Measurements from ENCODE around the gene TGFA. TPM values are rescaled to one million over a fixed set of nuclear protein-coding genes. Genes with fewer than 3 reads are reported as not detected.

TGFA gene
- total and polyA plus RNA-seq, 10 of the 15 experiments (the other 5 are each of a cell fraction or from before 2014, with no cell fraction given): 0.03 to 0.23 TPM; not detected in 8

- no peak for DNase-seq (ENCODE audit: low read depth, low spot score)
- 26% methylated on average over 5 of the region's 5 CpGs for WGBS (ENCODE audit: insufficient coverage, insufficient replicate concordance, low lambda C conversion rate, missing lambda C conversion rate)
- intact Hi-C loops (cut with micrococcal nuclease; ENCODE audit: unreplicated experiment) (no loop called here), in situ Hi-C loops (cut with MboI) (no loop called here)
- H4K20me1 ChIP-seq (ENCODE audit: control insufficient read depth, insufficient read depth): no peaks in the 10 kb centered on the region
- no peaks in the 10 kb centered on the region for H3K79me2 ChIP-seq (ENCODE audit: control insufficient read depth, insufficient read depth, low read length)
- BruUV-seq (replicated peaks): no TSS peak
- peaks cover 4% of the 10 kb centered on the region for H3K4me1 ChIP-seq (ENCODE audit: control insufficient read depth, insufficient read depth, low read length)
- no peak overlapping the region for H3K4me3 ChIP-seq
- ChIA-PET SMC1A (ENCODE audit: uncharacterized antibody, unreplicated experiment) (interaction anchor here (1.2 kb wide), 1 partner anchor 27 kb away, joined by 3 read pairs; no protein-coding TSS in a partner anchor), POLR2A (no interaction called here), CTCF (no interaction called here), RAD21 (ENCODE audit: unreplicated experiment) (no interaction called here)
- no peak overlapping the region for H3K27ac ChIP-seq (ENCODE audit: control insufficient read depth, insufficient read depth)
- peaks cover 0 to 4% of the 10 kb centered on the region in 2 experiments; a peak in 2 of 4 replicates for H3K27me3 ChIP-seq (replicated peaks in 1 of 2; ENCODE audit: control insufficient read depth in 2 of 2, insufficient read depth in 2 of 2, low read length in 1 of 2)
- ATAC-seq: no peak
- TF ChIP-seq RUNX3 (IDR thresholded peaks at IDR 0.05; ENCODE audit: low read length): 0 out of 2 replicates have a peak, but pooled peaks have one; percentile 16
- TF ChIP-seq ASH2L (IDR thresholded peaks at IDR 0.05; ENCODE audit: borderline replicate concordance, low read depth): no peak
- TF ChIP-seq IKZF1 (conservative IDR thresholded peaks at IDR 0.05): no peak
- no peak for TF ChIP-seq REST (IDR thresholded peaks at IDR 0.05; ENCODE audit: low read depth, low read length)
- H3K36me3 ChIP-seq (ENCODE audit: control insufficient read depth in 2 of 2, insufficient read depth in 2 of 2, low read length in 1 of 2): no peaks in the 10 kb centered on the region
- no peak overlapping the region for H3K9ac ChIP-seq (ENCODE audit: control insufficient read depth, insufficient read depth, low read length)
- no peak for FAIRE-seq
- no peak overlapping the region for H3K4me2 ChIP-seq (ENCODE audit: control insufficient read depth, insufficient read depth)
- no peak overlapping the region for H2AFZ ChIP-seq (ENCODE audit: control insufficient read depth, low read depth, low read length)
- no peaks in the 10 kb centered on the region for H3K9me3 ChIP-seq (replicated peaks; ENCODE audit: control insufficient read depth, insufficient read depth, low read length)
These were observed 78.4 kb downstream of the TGFA start for GRCh38 chr2:70475266-70475665.
